HepG2 (cell line): ENCODE data around the gene ABHD15. TPM values are rescaled to one million over a fixed set of nuclear protein-coding genes. Genes with fewer than 3 reads are reported as not detected.

Source experiments
- AHR ChIP-seq: IDR thresholded peaks from 2 replicates; pipeline ENCODE4 v1.6.1; 2018; ENCODE audit warnings: missing genetic modification reagents, missing compliant biosample characterization
- BRD4 ChIP-seq: sonication (generic); formaldehyde crosslinking; IDR thresholded peaks from 2 replicates; pipeline ENCODE4 v1.4.0; 2020; ENCODE audit warnings: missing genetic modification reagents
- CREB3 ChIP-seq: sonication (generic); formaldehyde crosslinking; IDR thresholded peaks from 2 replicates; pipeline ENCODE4 v1.5.0; 2020; ENCODE audit warnings: missing genetic modification reagents
- DMAP1 ChIP-seq: IDR thresholded peaks from 2 replicates; pipeline ENCODE4 v1.6.1; 2016
- ERF ChIP-seq: IDR thresholded peaks from 2 replicates; pipeline ENCODE4 v1.6.1; 2018; ENCODE audit warnings: missing biosample characterization, missing genetic modification reagents
- FOXJ3 ChIP-seq: sonication (generic); formaldehyde crosslinking; IDR thresholded peaks from 2 replicates; pipeline ENCODE4 v1.4.0; 2020; ENCODE audit warnings: missing genetic modification reagents, mild to moderate bottlenecking, borderline replicate concordance
- HDAC6 ChIP-seq: fragments of 200-600 bp; sonication (generic); IDR thresholded peaks from 2 replicates; pipeline ENCODE4 v1.7.0; 2017; ENCODE audit warnings: mild to moderate bottlenecking, antibody characterized with exemption, low read length, low read depth
- HMGXB3 ChIP-seq: sonication (generic); formaldehyde crosslinking; IDR thresholded peaks from 2 replicates; pipeline ENCODE4 v1.4.0; 2020; ENCODE audit warnings: missing genetic modification reagents, borderline replicate concordance
- MEF2D ChIP-seq: sonication (generic); formaldehyde crosslinking; IDR thresholded peaks from 2 replicates; pipeline ENCODE4 v1.5.1; 2020; ENCODE audit warnings: mild to moderate bottlenecking, missing genetic modification reagents
- MTERF4 ChIP-seq: sonication (generic); formaldehyde crosslinking; IDR thresholded peaks from 2 replicates; pipeline ENCODE4 v1.8.0; 2023; ENCODE audit warnings: mild to moderate bottlenecking, missing genetic modification reagents
- NR2F2 ChIP-seq: IDR thresholded peaks from 2 replicates; pipeline ENCODE4 v1.6.1; 2012; ENCODE audit warnings: low read depth, inconsistent platforms, borderline replicate concordance
- PRMT3 ChIP-seq: sonication (generic); formaldehyde crosslinking; IDR thresholded peaks from 2 replicates; pipeline ENCODE4 v1.8.1; 2022; ENCODE audit warnings: low read depth, mild to moderate bottlenecking, moderate library complexity, missing genetic modification reagents, borderline replicate concordance
- SNAI1 ChIP-seq: sonication (generic); formaldehyde crosslinking; IDR thresholded peaks from 2 replicates; pipeline ENCODE4 v1.5.0; 2020; ENCODE audit warnings: mild to moderate bottlenecking, missing genetic modification reagents, borderline replicate concordance
- SP4 ChIP-seq: sonication (generic); formaldehyde crosslinking; IDR thresholded peaks from 2 replicates; pipeline ENCODE4 v1.8.1; 2023; ENCODE audit warnings: mild to moderate bottlenecking, missing genetic modification reagents
- TBX2 ChIP-seq: sonication (generic); formaldehyde crosslinking; IDR thresholded peaks from 2 replicates; pipeline ENCODE4 v1.5.0; 2020; ENCODE audit warnings: missing genetic modification reagents, mild to moderate bottlenecking, borderline replicate concordance
- XBP1 ChIP-seq: sonication (generic); formaldehyde crosslinking; IDR thresholded peaks from 2 replicates; pipeline ENCODE4 v1.5.0; 2020; ENCODE audit warnings: missing genetic modification reagents
- ZBTB43 ChIP-seq: sonication (generic); formaldehyde crosslinking; conservative IDR thresholded peaks from 2 replicates; pipeline ENCODE4 v1.4.0; 2020; ENCODE audit warnings: missing genetic modification reagents
- ZC3H4 ChIP-seq: sonication (generic); formaldehyde crosslinking; IDR thresholded peaks from 2 replicates; pipeline ENCODE4 v1.4.0; 2020; ENCODE audit warnings: missing genetic modification reagents, borderline replicate concordance
- ZIK1 ChIP-seq: sonication (generic); formaldehyde crosslinking; IDR thresholded peaks from 2 replicates; pipeline ENCODE4 v1.5.0; 2020; ENCODE audit warnings: mild to moderate bottlenecking, low read depth, missing genetic modification reagents, borderline replicate concordance
- ZNF30 ChIP-seq: sonication (generic); formaldehyde crosslinking; IDR thresholded peaks from 2 replicates; pipeline ENCODE4 v1.5.0; 2020; ENCODE audit warnings: mild to moderate bottlenecking, missing genetic modification reagents
- ZNF510 ChIP-seq: sonication (generic); formaldehyde crosslinking; IDR thresholded peaks from 2 replicates; pipeline ENCODE4 v1.4.0; 2020; ENCODE audit warnings: low read depth, mild to moderate bottlenecking, missing genetic modification reagents
- ZNF550 ChIP-seq: sonication (generic); formaldehyde crosslinking; IDR thresholded peaks from 2 replicates; pipeline ENCODE4 v1.4.0; 2020; ENCODE audit warnings: mild to moderate bottlenecking, missing genetic modification reagents, borderline replicate concordance
- ZNF724P ChIP-seq: sonication (generic); formaldehyde crosslinking; IDR thresholded peaks from 2 replicates; pipeline ENCODE4 v1.8.0; 2022; ENCODE audit warnings: missing genetic modification reagents, borderline replicate concordance
- ZNF775 ChIP-seq: sonication (generic); formaldehyde crosslinking; IDR thresholded peaks from 2 replicates; pipeline ENCODE4 v1.4.0; 2020; ENCODE audit warnings: missing genetic modification reagents, mild to moderate bottlenecking, moderate library complexity, borderline replicate concordance
- polyA plus RNA-seq, 8 experiments: library from polyadenylated mRNA; depleted of rRNA in 3 of 8; stranded (reverse) in 7 of 8; unstranded in 1 of 8; fragments of >200 nt; fragmentation: Illumina TruSeq in 4 of 8; extraction: Trizol in 4 of 8; gene quantifications; 2 replicates each; pipeline versions ENCODE4 v1.2.1 to v1.2.3, GENCODE V29; 2011 to 2016; ENCODE audit warnings: low read depth in 4 of 8, missing spikeins in 1 of 8, mixed read lengths in 1 of 8; ENCODE audit not compliant: insufficient read depth in 1 of 8
- total RNA-seq, 5 experiments: library from RNA; depleted of rRNA; stranded (reverse); fragments of >200 nt; fragmentation: Illumina TruSeq; extraction: Trizol; gene quantifications; 2 replicates each; pipeline ENCODE4 v1.2.3, GENCODE V29; 2016; ENCODE audit warnings: low read depth in 1 of 5

Gene ABHD15
- total and polyA plus RNA-seq, 2 of the 13 experiments (the other 11 are each of a cell fraction or from before 2014, with no cell fraction given) = 2.4 to 7.7 TPM

- TF ChIP-seq MEF2D (CRISPR knock-in tag) = 0 out of 2 replicates have a peak, but pooled peaks have one; percentile 3
- TF ChIP-seq MTERF4 (CRISPR knock-in tag) = no peak
- TF ChIP-seq ZNF30 = peak; percentile 52; the same call in 1 of the 2 replicates
- TF ChIP-seq ZBTB43 = no peak; the same call in 1 of the 2 replicates
- no peak for TF ChIP-seq ZC3H4
- TF ChIP-seq SP4 (CRISPR knock-in tag) = no peak
- TF ChIP-seq HMGXB3 (CRISPR knock-in tag) = peak; percentile 34; the same call in 1 of the 2 replicates
- TF ChIP-seq XBP1 (CRISPR knock-in tag) = no peak
- no peak for TF ChIP-seq TBX2 (CRISPR knock-in tag)
- peak; percentile 73 for TF ChIP-seq AHR (CRISPR knock-in tag)
- no peak for TF ChIP-seq SNAI1 (CRISPR knock-in tag)
- peak; percentile 77 for TF ChIP-seq DMAP1 (CRISPR knock-in tag)
- TF ChIP-seq HDAC6 = no peak
- TF ChIP-seq ZIK1 = no peak
- 0 out of 2 replicates have a peak, but pooled peaks have one; percentile 11 for TF ChIP-seq BRD4 (CRISPR knock-in tag)
- TF ChIP-seq PRMT3 = no peak
- TF ChIP-seq CREB3 (CRISPR knock-in tag) = 0 out of 2 replicates have a peak, but pooled peaks have one; percentile 32
- peak; percentile 43 for TF ChIP-seq ERF (CRISPR knock-in tag)
- TF ChIP-seq FOXJ3 (CRISPR knock-in tag) = 0 out of 2 replicates have a peak, but pooled peaks have one; percentile 31
- TF ChIP-seq ZNF775 (CRISPR knock-in tag) = no peak
- TF ChIP-seq ZNF510 = peak; percentile 58; the same call in 1 of the 2 replicates
- TF ChIP-seq NR2F2 = no peak
- no peak for TF ChIP-seq ZNF724P
- no peak for TF ChIP-seq ZNF550
Measured at GRCh38 chr17:29591146-29591736, 24.4 kb upstream of the ABHD15 start (continued).
